HG03457 (cell line): ENCODE results near the gene NCSTN.

Experiments used
- ATAC-seq: cut with Tn5 transposase; IDR thresholded peaks from one replicate; pipeline ENCODE4 v1.9.1; 2021; ENCODE audit warnings: moderate number of reproducible peaks; ENCODE audit not compliant: unreplicated experiment

Gene NCSTN

GRCh38 chr1:160342953-160343869 lies at the start of gene NCSTN, which contains the start of gene COPA:
Gene NCSTN, plus strand, starts transcription at chr1:160343383. Its CDS starts 14 bp downstream, at chr1:160343397.
Gene COPA, minus strand, starts transcription at chr1:160343250. Its CDS starts 80 bp downstream, at chr1:160343170.
- peak; percentile 88 for ATAC-seq

- ATAC-seq = no peak
Measured at GRCh38 chr1:160296036-160296435, 47.1 kb upstream of the NCSTN start.

- no peak for ATAC-seq
Measured at GRCh38 chr1:160300173-160300572, 43.0 kb upstream of the NCSTN start.

GRCh38 chr1:160307118-160307791 lies 35.9 kb upstream of the NCSTN start:
- ATAC-seq = no peak

GRCh38 chr1:160308451-160309184 lies 34.6 kb upstream of the NCSTN start:
- no peak for ATAC-seq

- no peak for ATAC-seq
Measured at GRCh38 chr1:160309185-160309557, 34.0 kb upstream of the NCSTN start.

- no peak for ATAC-seq
Measured at GRCh38 chr1:160309571-160309970, 33.6 kb upstream of the NCSTN start.

GRCh38 chr1:160315359-160315758 lies 27.8 kb upstream of the NCSTN start:
- no peak for ATAC-seq

GRCh38 chr1:160322831-160323230 lies 20.4 kb upstream of the NCSTN start:
- ATAC-seq = no peak

GRCh38 chr1:160325252-160325651 lies 17.9 kb upstream of the NCSTN start:
- ATAC-seq = no peak

- ATAC-seq = no peak
Measured at GRCh38 chr1:160326418-160326817, 16.8 kb upstream of the NCSTN start.

- no peak for ATAC-seq
Measured at GRCh38 chr1:160328184-160328583, 15.0 kb upstream of the NCSTN start.

- no peak for ATAC-seq
Measured at GRCh38 chr1:160330119-160330518, 13.1 kb upstream of the NCSTN start.

GRCh38 chr1:160332516-160332915 lies 10.7 kb upstream of the NCSTN start:
- ATAC-seq = no peak

- ATAC-seq = no peak
Measured at GRCh38 chr1:160338580-160338979, 4.6 kb upstream of the NCSTN start.

- no peak for ATAC-seq
Measured at GRCh38 chr1:160340146-160340545, 3.0 kb upstream of the NCSTN start.

GRCh38 chr1:160340866-160341265 lies 2.3 kb upstream of the NCSTN start:
- ATAC-seq = no peak

GRCh38 chr1:160342526-160342925 lies 657 bp upstream of the NCSTN start:
- ATAC-seq = no peak

- ATAC-seq = no peak
Measured at GRCh38 chr1:160344241-160344640, 1.1 kb downstream of the NCSTN start.

- no peak for ATAC-seq
Measured at GRCh38 chr1:160344936-160345335, 1.8 kb downstream of the NCSTN start.

- no peak for ATAC-seq
Measured at GRCh38 chr1:160346463-160346862, 3.3 kb downstream of the NCSTN start.
